ENCODE measurements around the gene KLK3. TPM values are rescaled to one million over a fixed set of nuclear protein-coding genes. Genes with fewer than 3 reads are reported as not detected.

Gene KLK3
- total and polyA plus RNA-seq, 11 donors = not detected

DNA sequence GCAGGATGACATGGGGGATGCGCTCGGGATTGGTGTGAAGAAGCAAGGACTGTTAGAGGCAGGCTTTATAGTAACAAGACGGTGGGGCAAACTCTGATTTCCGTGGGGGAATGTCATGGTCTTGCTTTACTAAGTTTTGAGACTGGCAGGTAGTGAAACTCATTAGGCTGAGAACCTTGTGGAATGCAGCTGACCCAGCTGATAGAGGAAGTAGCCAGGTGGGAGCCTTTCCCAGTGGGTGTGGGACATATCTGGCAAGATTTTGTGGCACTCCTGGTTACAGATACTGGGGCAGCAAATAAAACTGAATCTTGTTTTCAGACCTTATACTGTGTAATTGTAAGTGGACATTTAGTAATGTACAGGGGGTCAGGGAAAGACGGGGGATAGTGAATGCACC lies 25.5 kb downstream of the KLK3 start:
- TF ChIP-seq, protein P1, sequence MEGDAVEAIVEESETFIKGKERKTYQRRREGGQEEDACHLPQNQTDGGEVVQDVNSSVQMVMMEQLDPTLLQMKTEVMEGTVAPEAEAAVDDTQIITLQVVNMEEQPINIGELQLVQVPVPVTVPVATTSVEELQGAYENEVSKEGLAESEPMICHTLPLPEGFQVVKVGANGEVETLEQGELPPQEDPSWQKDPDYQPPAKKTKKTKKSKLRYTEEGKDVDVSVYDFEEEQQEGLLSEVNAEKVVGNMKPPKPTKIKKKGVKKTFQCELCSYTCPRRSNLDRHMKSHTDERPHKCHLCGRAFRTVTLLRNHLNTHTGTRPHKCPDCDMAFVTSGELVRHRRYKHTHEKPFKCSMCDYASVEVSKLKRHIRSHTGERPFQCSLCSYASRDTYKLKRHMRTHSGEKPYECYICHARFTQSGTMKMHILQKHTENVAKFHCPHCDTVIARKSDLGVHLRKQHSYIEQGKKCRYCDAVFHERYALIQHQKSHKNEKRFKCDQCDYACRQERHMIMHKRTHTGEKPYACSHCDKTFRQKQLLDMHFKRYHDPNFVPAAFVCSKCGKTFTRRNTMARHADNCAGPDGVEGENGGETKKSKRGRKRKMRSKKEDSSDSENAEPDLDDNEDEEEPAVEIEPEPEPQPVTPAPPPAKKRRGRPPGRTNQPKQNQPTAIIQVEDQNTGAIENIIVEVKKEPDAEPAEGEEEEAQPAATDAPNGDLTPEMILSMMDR (IDR thresholded peaks at IDR 0.05) = no peak
- WGBS, 4 donors = 72 to 78% (median 75%) methylated on average over 5 of the region's 5 CpGs
- no peak overlapping the region for H3K27ac ChIP-seq
- H3K9me3 ChIP-seq = no peaks in the 10 kb centered on the region
- H3K4me1 ChIP-seq = no peaks in the 10 kb centered on the region
- DNase-seq (no peak), ATAC-seq (no peak)
- no peak overlapping the region for H3K4me3 ChIP-seq
- H3K36me3 ChIP-seq = no peaks in the 10 kb centered on the region
- intact Hi-C loops (cut with DNase I) = no loop called here
- peaks cover 0 to 52% (median 7%) of the 10 kb centered on the region in 9 donors for H3K27me3 ChIP-seq

DNA sequence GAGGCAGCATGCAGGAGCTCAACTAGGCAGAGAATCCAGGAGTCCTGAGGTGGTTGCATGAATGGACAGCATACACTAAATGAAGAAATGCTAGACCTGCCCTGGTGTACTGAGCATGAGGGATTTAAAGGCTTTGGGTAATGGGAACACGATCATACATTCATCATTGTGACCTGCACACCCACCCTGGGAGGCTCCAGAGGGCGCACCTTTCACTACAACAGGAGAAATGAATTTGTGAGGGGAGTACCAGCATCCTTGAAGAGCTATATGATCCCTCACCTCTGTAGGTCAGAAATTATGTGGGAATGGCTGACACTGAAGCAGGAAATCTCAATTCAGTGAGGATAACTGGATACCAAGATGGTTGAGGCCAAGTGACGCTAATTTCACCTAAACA lies 27.5 kb downstream of the KLK3 start:
- Histone ChIP-seq H3K4me1 (no peaks in the 10 kb centered on the region), H3K4me3 (no peak overlapping the region), H3K36me3 (no peaks in the 10 kb centered on the region), H3K9me3 (no peaks in the 10 kb centered on the region), H3K27me3 (peaks cover 0 to 52% (median 4%) of the 10 kb centered on the region in 9 donors), H3K27ac (no peak overlapping the region)
- ATAC-seq (no peak), DNase-seq (no peak)
- 47 to 54% (median 51%) methylated on average over 3 of the region's 3 CpGs for WGBS, 4 donors
- no peak for TF ChIP-seq POLR2A (IDR thresholded peaks at IDR 0.05)
- TF ChIP-seq, protein P1 (IDR thresholded peaks at IDR 0.05) = no peak
- intact Hi-C loops (cut with DNase I) = no loop called here

DNA sequence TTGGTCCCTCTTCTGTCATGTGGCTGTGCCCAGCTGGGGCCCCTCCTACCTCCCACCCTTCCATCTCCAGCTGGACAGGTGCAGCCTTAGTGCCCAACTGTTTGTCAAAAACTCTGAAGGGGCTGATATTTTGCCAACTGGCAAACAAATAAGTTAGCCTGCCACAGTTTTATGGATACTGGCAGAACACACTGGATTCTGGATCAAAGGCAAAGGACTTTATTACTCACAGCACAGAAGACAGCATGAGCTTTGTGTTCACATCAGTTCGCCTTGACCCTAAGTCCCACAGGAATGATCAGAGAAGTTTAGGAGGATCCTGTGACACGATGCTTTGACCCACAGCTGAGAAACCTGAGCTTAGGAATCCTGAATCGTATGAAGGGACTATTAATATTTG lies 34.9 kb downstream of the KLK3 start:
- Histone ChIP-seq H3K27ac (no peak overlapping the region), H3K4me3 (no peak overlapping the region), H3K9me3 (no peaks in the 10 kb centered on the region), H3K4me1 (no peaks in the 10 kb centered on the region), H3K27me3 (peaks cover 0 to 46% (median 5%) of the 10 kb centered on the region in 9 donors), H3K36me3 (no peaks in the 10 kb centered on the region)
- TF ChIP-seq, protein P1 (IDR thresholded peaks at IDR 0.05) = no peak
- no peak for TF ChIP-seq POLR2A (IDR thresholded peaks at IDR 0.05)
- ATAC-seq = no peak
- intact Hi-C loops (cut with DNase I) = no loop called here
- 47 to 53% (median 51%) methylated on average over 3 of the region's 3 CpGs for WGBS, 4 donors
- DNase-seq = no peak

DNA sequence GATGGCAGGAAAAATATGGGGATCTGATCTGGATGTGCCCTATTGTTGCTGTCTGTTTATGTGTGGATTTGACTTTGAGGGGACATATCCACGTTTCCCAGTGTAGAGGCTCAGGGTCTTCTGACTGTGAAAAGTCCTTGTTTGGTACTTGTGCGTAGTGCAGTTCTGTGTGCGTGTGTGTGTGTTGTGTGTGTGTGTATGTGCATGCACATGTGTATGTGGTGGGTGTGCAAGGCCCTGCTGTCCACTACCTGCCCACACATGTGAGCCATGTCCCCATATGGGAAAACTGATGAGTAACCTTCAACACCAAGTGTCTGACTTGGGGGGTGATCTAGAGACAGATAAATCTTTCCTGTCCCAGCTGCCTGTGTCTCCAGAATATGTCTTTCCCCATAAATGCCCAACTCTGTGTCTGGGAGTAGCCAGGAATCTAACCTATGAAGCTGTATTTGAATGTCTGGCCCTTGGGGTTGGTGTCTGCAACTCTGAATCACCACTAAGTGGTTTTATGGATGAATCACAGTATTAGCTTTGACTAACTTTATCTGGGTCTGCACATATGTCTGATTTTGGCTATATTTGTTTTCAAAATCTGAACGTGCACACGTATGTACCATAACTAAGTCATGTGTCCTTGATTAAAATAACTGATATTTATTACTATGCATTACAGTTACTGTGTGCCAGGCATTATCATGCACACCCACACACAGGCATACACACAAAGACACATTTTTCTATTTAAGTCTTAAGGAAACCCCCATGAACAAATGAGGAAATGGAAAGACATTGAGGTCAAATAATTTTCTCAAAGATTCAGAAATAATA lies 35.9 kb downstream of the KLK3 start:
- Histone ChIP-seq H3K27me3 (peaks cover 0 to 36% (median 5%) of the 10 kb centered on the region in 9 donors), H3K9me3 (no peaks in the 10 kb centered on the region), H3K36me3 (no peaks in the 10 kb centered on the region), H3K4me3 (no peak overlapping the region), H3K27ac (no peak overlapping the region), H3K4me1 (no peaks in the 10 kb centered on the region)
- TF ChIP-seq, protein P1 (IDR thresholded peaks at IDR 0.05) = no peak
- no peak for TF ChIP-seq POLR2A (IDR thresholded peaks at IDR 0.05)
- intact Hi-C loops (cut with DNase I) = no loop called here
- no peak for ATAC-seq
- DNase-seq = no peak
- whole genome bisulfite sequencing, 4 donors = 38 to 73% (median 56%) methylated on average over 5 of the region's 5 CpGs

Measured in heart left ventricle (tissue), 16 donors.